ENCODE results near the gene NPHS1.

- no peak for TF ChIP-seq CTCF (IDR thresholded peaks at IDR 0.05)
- TF ChIP-seq POLR2A (IDR thresholded peaks at IDR 0.05): no peak
These were observed 67.0 kb downstream of the NPHS1 start for GRCh38 chr19:35785339-35785627.
